PC-3 (cell line): Measurements from ENCODE around the gene ZNF804A. TPM values are rescaled to one million over a fixed set of nuclear protein-coding genes. Genes with fewer than 3 reads are reported as not detected.
"Not testable (repeated sequence)": the region's sequence is repeated elsewhere in the genome, so short reads cannot be mapped to it uniquely, and the experiment has no call there.

Experiments used
- ATAC-seq: fragments of 200-7000 bp; cut with Tn5 transposase; 2 replicates; pipeline ENCODE4 v1.9.1; 2020; ENCODE audit warnings: mild to moderate bottlenecking, moderate library complexity
- BruUV-seq: library from RNA; stranded (reverse); fragments of 400-500 nt; replicated peaks from 2 replicates; lab custom pipeline; 2021; lab: Mats Ljungman, UMichigan
- CTCF ChIA-PET: fragments of 300-600 bp; sonication (Branson Sonifier 250); formaldehyde crosslinking; loops from one replicate; lab custom pipeline; 2022; ENCODE audit warnings: antibody characterized with exemption; lab: Charles Lee
- POLR2A ChIA-PET: fragments of 300-600 bp; sonication (Branson Sonifier 250); formaldehyde crosslinking; loops from one replicate; lab custom pipeline; 2022; ENCODE audit warnings: antibody characterized with exemption; ENCODE audit not compliant: unreplicated experiment; lab: Charles Lee
- DNase-seq: peaks from one replicate; pipeline ENCODE4 v3.0.0-alpha.2; 2015
- H2AFZ ChIP-seq: fragments of 300-600 bp; sonication (generic); 2 replicates; pipeline ENCODE4 v1.6.0; 2016; ENCODE audit warnings: antibody characterized with exemption, low read length
- H3F3A ChIP-seq: fragments of 300-600 bp; sonication (generic); one replicate; pipeline ENCODE4 v1.6.0; 2017; ENCODE audit warnings: antibody characterized with exemption, low read length, control low read depth, mild to moderate bottlenecking; ENCODE audit not compliant: unreplicated experiment
- H3K27ac ChIP-seq: fragments of 300-600 bp; sonication (generic); 2 replicates; pipeline ENCODE4 v1.5.1; 2016; ENCODE audit warnings: mild to moderate bottlenecking, low read length
- H3K27me3 ChIP-seq: fragments of 300-600 bp; sonication (generic); 2 replicates; pipeline ENCODE4 v1.6.1; 2016; ENCODE audit warnings: low read length, mixed read lengths
- H3K36me3 ChIP-seq: fragments of 300-600 bp; sonication (generic); 2 replicates; pipeline ENCODE4 v1.6.1; 2016; ENCODE audit warnings: low read depth, mixed run types, low read length, mixed read lengths
- H3K4me1 ChIP-seq: fragments of 300-600 bp; sonication (generic); 2 replicates; pipeline ENCODE4 v1.5.1; 2016; ENCODE audit warnings: low read length; ENCODE audit not compliant: insufficient read depth
- H3K4me2 ChIP-seq: fragments of 300-600 bp; sonication (generic); 2 replicates; pipeline ENCODE4 v1.6.0; 2016; ENCODE audit warnings: low read length
- H3K4me3 ChIP-seq: fragments of 300-600 bp; sonication (generic); 2 replicates; pipeline ENCODE4 v1.5.1; 2016; ENCODE audit warnings: mild to moderate bottlenecking, low read length, mixed read lengths
- H3K79me2 ChIP-seq: fragments of 300-600 bp; sonication (generic); 2 replicates; pipeline ENCODE4 v1.6.1; 2017; ENCODE audit warnings: low read length, mixed read lengths
- H3K9ac ChIP-seq: fragments of 300-600 bp; sonication (generic); 2 replicates; pipeline ENCODE4 v1.6.0; 2016; ENCODE audit warnings: mild to moderate bottlenecking, low read length
- H3K9me2 ChIP-seq: fragments of 300-600 bp; sonication (generic); replicated peaks from 2 replicates; pipeline ENCODE4 v1.6.1; 2016; ENCODE audit warnings: mixed run types, low read length, mixed read lengths
- H3K9me3 ChIP-seq: fragments of 300-600 bp; sonication (generic); 2 replicates; pipeline ENCODE4 v1.6.1; 2016; ENCODE audit warnings: low read length, mixed read lengths
- H4K20me1 ChIP-seq: fragments of 300-600 bp; sonication (generic); 2 replicates; pipeline ENCODE4 v1.6.1; 2016; ENCODE audit warnings: low read length, mixed read lengths
- EZH2 ChIP-seq: fragments of 300-600 bp; sonication (generic); IDR thresholded peaks from one replicate; pipeline ENCODE4 v1.6.1; 2017; ENCODE audit warnings: antibody characterized with exemption, mild to moderate bottlenecking, low read length; ENCODE audit not compliant: unreplicated experiment
- EZH2phosphoT487 ChIP-seq: fragments of 300-600 bp; sonication (generic); IDR thresholded peaks from 2 replicates; pipeline ENCODE4 v1.6.1; 2018; ENCODE audit warnings: mild to moderate bottlenecking, antibody characterized with exemption, low read length, borderline replicate concordance
- intact Hi-C: fragments of 100-400 bp; cut with micrococcal nuclease; formaldehyde crosslinking; loops from 2 replicates; pipeline ENCODE4 v1.9.0; 2023
- total RNA-seq: library from RNA; depleted of rRNA; stranded (reverse); fragments of >200 nt; gene quantifications from 2 replicates; pipeline ENCODE4 v1.2.3, GENCODE V29; 2014
- TF ChIP-seq, protein P1 (sequence below): fragments of 300-600 bp; sonication (generic); conservative IDR thresholded peaks from 2 replicates; pipeline ENCODE4 v1.5.1; 2017; ENCODE audit warnings: antibody characterized with exemption, low read depth, mild to moderate bottlenecking, low read length

ZNF804A gene
- total RNA-seq, 1 experiment from 2014 or later: 1.9 TPM

DNA sequence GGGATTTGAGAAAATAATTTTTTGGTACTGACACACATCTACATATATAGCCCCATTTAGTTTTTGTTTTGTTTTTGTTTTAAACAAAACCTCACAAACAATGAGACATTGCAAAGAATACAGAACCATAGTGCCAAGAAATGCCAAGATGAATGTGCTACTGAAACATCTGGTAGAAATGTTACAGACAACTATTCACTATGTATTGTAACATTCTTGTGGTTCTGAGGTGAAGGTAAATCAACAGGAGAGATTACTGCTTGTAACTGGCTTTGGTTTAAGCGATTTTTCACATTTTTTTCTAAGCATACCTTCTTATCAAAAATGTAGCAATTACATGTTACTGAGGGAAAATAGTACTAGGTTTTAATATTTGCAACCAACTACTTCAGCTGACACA is 281.3 kb downstream of the ZNF804A start:
- no peak overlapping the region for H2AFZ ChIP-seq
- BruUV-seq: no TSS peak
- POLR2A ChIA-PET: no interaction called here

DNA sequence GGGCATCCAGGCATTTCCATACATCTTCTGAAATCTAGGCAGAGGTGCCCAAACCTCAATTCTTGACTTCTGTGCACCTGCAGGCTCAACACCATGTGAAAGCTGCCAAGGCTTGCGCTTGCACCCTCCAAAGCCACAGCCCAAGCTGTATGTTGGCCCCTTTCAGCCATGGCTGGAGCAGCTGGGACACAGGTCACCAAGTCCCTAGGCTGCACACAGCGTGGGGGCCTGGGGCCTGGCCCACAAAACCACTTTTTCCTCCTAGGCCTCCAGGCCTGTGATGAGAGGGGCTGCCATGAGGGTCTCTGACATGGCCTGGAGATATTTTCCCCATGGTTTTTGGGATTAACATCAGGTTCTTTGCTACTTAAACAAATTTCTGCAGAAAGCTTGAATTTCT is 288.3 kb downstream of the ZNF804A start:
- ATAC-seq, CTCF ChIA-PET, H4K20me1 ChIP-seq, H3K9ac ChIP-seq, H3K27me3 ChIP-seq, H3K9me2 ChIP-seq, H3K9me3 ChIP-seq, H2AFZ ChIP-seq, intact Hi-C loops, DNase-seq, POLR2A ChIA-PET, H3K36me3 ChIP-seq, H3F3A ChIP-seq, H3K27ac ChIP-seq, H3K79me2 ChIP-seq, H3K4me1 ChIP-seq, H3K4me3 ChIP-seq, H3K4me2 ChIP-seq, BruUV-seq: not testable (repeated sequence)

More for the DNA sequence above, 281.3 kb downstream of the ZNF804A start:
- H3K9ac ChIP-seq: no peak overlapping the region
- H3K9me3 ChIP-seq: no peaks in the 10 kb centered on the region; the same call in 1 of the 2 replicates
- H3K36me3 ChIP-seq: no peaks in the 10 kb centered on the region
- peak; percentile 67 for ATAC-seq
- H3K9me2 ChIP-seq: no peaks in the 10 kb centered on the region
- peak; percentile 54 for DNase-seq
- TF ChIP-seq, protein P1, sequence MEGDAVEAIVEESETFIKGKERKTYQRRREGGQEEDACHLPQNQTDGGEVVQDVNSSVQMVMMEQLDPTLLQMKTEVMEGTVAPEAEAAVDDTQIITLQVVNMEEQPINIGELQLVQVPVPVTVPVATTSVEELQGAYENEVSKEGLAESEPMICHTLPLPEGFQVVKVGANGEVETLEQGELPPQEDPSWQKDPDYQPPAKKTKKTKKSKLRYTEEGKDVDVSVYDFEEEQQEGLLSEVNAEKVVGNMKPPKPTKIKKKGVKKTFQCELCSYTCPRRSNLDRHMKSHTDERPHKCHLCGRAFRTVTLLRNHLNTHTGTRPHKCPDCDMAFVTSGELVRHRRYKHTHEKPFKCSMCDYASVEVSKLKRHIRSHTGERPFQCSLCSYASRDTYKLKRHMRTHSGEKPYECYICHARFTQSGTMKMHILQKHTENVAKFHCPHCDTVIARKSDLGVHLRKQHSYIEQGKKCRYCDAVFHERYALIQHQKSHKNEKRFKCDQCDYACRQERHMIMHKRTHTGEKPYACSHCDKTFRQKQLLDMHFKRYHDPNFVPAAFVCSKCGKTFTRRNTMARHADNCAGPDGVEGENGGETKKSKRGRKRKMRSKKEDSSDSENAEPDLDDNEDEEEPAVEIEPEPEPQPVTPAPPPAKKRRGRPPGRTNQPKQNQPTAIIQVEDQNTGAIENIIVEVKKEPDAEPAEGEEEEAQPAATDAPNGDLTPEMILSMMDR: no peak
- no peak for TF ChIP-seq EZH2
- TF ChIP-seq EZH2phosphoT487: no peak
- no peak overlapping the region for H3K4me3 ChIP-seq
- CTCF ChIA-PET: no interaction called here
- no peaks in the 10 kb centered on the region for H3F3A ChIP-seq
- H3K27me3 ChIP-seq: no peaks in the 10 kb centered on the region
- H3K4me1 ChIP-seq: no peaks in the 10 kb centered on the region
- no peaks in the 10 kb centered on the region for H3K79me2 ChIP-seq
- no peak overlapping the region for H3K4me2 ChIP-seq
- intact Hi-C loops: no loop called here
- H4K20me1 ChIP-seq: no peaks in the 10 kb centered on the region
- H3K27ac ChIP-seq: no peak overlapping the region

DNA sequence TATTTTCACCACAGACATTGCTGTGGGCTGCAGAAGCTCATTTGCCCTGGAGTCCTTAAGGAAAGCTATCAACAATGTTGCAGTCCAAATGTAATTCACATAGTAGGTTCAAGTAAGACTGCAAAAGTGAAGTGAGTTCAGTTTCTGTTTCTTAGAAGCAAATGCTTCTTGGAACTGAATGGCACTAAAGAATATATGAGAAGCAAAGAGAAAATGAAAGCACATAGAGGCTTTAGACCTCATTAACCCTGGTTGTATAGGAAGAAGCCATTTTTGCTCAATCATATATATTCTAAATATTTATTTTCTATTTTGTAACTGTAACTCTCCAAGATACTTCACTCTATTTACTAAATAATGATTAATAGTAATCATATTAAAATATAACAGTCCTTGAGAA is 292.0 kb downstream of the ZNF804A start:
- CTCF ChIA-PET: no interaction called here
- intact Hi-C loops: no loop called here
- Histone ChIP-seq H3K9me2 (no peaks in the 10 kb centered on the region), H4K20me1 (no peaks in the 10 kb centered on the region), H3K27me3 (no peaks in the 10 kb centered on the region), H3K27ac (no peak overlapping the region), H3K4me2 (no peak overlapping the region), H3K36me3 (no peaks in the 10 kb centered on the region), H3K4me3 (no peak overlapping the region), H3F3A (no peaks in the 10 kb centered on the region), H3K9ac (no peak overlapping the region), H3K79me2 (no peaks in the 10 kb centered on the region), H2AFZ (no peak overlapping the region), H3K9me3 (no peaks in the 10 kb centered on the region; the same call in 1 of the 2 replicates), H3K4me1 (no peaks in the 10 kb centered on the region)
- ATAC-seq (no peak), DNase-seq (no peak)
- TF ChIP-seq, protein P1: no peak
- TF ChIP-seq EZH2 (no peak), EZH2phosphoT487 (no peak)
- POLR2A ChIA-PET: no interaction called here
- no TSS peak for BruUV-seq
